Nephron progenitor cell (in vitro differentiated cells): ENCODE measurements around the gene MRPS6.

ENCODE experiments used
- DNase-seq: peaks from one replicate; pipeline ENCODE4 v3.0.0; 2021
- H3K27ac Mint-ChIP-seq: 2 replicates; pipeline ENCODE4 v1.8.0; 2021; ENCODE audit warnings: mild to moderate bottlenecking, moderate library complexity, mixed read lengths
- H3K27me3 Mint-ChIP-seq: 2 replicates; pipeline ENCODE4 v1.8.0; 2021; ENCODE audit warnings: mild to moderate bottlenecking, low read depth, mixed read lengths; ENCODE audit not compliant: poor library complexity
- H3K36me3 Mint-ChIP-seq: 2 replicates; pipeline ENCODE4 v1.8.0; 2021; ENCODE audit warnings: low read depth, mixed read lengths
- H3K4me1 Mint-ChIP-seq: 2 replicates; pipeline ENCODE4 v1.8.0; 2021; ENCODE audit warnings: mixed read lengths
- H3K4me3 Mint-ChIP-seq: 2 replicates; pipeline ENCODE4 v1.8.0; 2021; ENCODE audit warnings: mild to moderate bottlenecking, moderate library complexity, mixed read lengths
- H3K9me3 Mint-ChIP-seq: 2 replicates; pipeline ENCODE4 v1.8.0; 2021; ENCODE audit warnings: mild to moderate bottlenecking, moderate library complexity, mixed read lengths
- CTCF ChIP-seq: fragments of 200-600 bp; sonication (generic); IDR thresholded peaks from 2 replicates; pipeline ENCODE4 v1.5.0; 2021; ENCODE audit warnings: antibody characterized with exemption

The MRPS6 gene

GRCh38 chr21:34120867-34121266 is 47.5 kb downstream of the MRPS6 start:
- Mint-ChIP-seq H3K27ac (no peak overlapping the region), H3K27me3 (peaks cover 2% of the 10 kb centered on the region), H3K4me3 (no peak overlapping the region), H3K9me3 (peaks cover 32% of the 10 kb centered on the region), H3K4me1 (peaks cover 2% of the 10 kb centered on the region), H3K36me3 (peaks cover 92% of the 10 kb centered on the region)
- no peak for TF ChIP-seq CTCF
- DNase-seq: no peak

- peaks cover 87% of the 10 kb centered on the region for H3K36me3 Mint-ChIP-seq
- no peak for DNase-seq
- peaks cover 20% of the 10 kb centered on the region for H3K9me3 Mint-ChIP-seq
- H3K4me1 Mint-ChIP-seq: peaks cover 11% of the 10 kb centered on the region
- peaks cover 2% of the 10 kb centered on the region for H3K27me3 Mint-ChIP-seq
- H3K4me3 Mint-ChIP-seq: no peak overlapping the region
- H3K27ac Mint-ChIP-seq: no peak overlapping the region
- TF ChIP-seq CTCF: no peak
Observed at GRCh38 chr21:34122047-34122446, 48.7 kb downstream of the MRPS6 start.

DNA sequence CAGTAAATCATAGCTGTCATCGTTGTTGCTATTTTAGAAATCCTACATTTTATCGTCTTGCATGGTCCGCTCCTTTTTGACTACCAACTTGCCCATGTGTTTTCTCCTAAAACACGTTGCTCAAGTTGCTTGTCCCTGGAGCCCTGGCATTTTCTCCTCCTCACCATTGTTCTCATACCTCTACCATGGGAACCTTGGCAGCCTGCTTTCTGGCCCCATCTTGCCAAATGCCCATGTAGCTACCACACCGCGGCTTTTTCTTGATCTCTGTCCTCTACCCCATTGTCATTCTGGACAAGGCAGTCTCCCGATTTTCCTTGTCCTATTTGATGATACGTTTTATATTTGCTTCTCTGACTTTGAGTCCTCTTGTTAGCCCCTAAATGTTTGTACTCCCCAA is 50.2 kb downstream of the MRPS6 start:
- no peak for TF ChIP-seq CTCF
- no peak for DNase-seq
- no peak overlapping the region for H3K4me3 Mint-ChIP-seq
- no peak overlapping the region for H3K27ac Mint-ChIP-seq
- H3K4me1 Mint-ChIP-seq: peaks cover 27% of the 10 kb centered on the region
- H3K27me3 Mint-ChIP-seq: peaks cover 2% of the 10 kb centered on the region
- peaks cover 9% of the 10 kb centered on the region for H3K9me3 Mint-ChIP-seq
- peaks cover 72% of the 10 kb centered on the region for H3K36me3 Mint-ChIP-seq

GRCh38 chr21:34126269-34126668 is 52.9 kb downstream of the MRPS6 start:
- Mint-ChIP-seq H3K4me3 (no peak overlapping the region), H3K27me3 (peaks cover 2% of the 10 kb centered on the region), H3K27ac (peak overlapping the region; percentile 75), H3K9me3 (peaks cover 5% of the 10 kb centered on the region), H3K36me3 (peaks cover 66% of the 10 kb centered on the region), H3K4me1 (peaks cover 53% of the 10 kb centered on the region)
- DNase-seq: no peak
- TF ChIP-seq CTCF: no peak

- Mint-ChIP-seq H3K4me1 (peaks cover 57% of the 10 kb centered on the region), H3K9me3 (peaks cover 2% of the 10 kb centered on the region), H3K27me3 (peaks cover 2% of the 10 kb centered on the region), H3K27ac (peak overlapping the region; percentile 60), H3K36me3 (peaks cover 66% of the 10 kb centered on the region), H3K4me3 (no peak overlapping the region)
- no peak for DNase-seq
- TF ChIP-seq CTCF: no peak
Observed at GRCh38 chr21:34126691-34127090, 53.3 kb downstream of the MRPS6 start.

- H3K4me1 Mint-ChIP-seq: peaks cover 63% of the 10 kb centered on the region
- H3K36me3 Mint-ChIP-seq: peaks cover 66% of the 10 kb centered on the region
- H3K27ac Mint-ChIP-seq: peak overlapping the region; percentile 76
- H3K4me3 Mint-ChIP-seq: no peak overlapping the region
- TF ChIP-seq CTCF: no peak
- peaks cover 2% of the 10 kb centered on the region for H3K27me3 Mint-ChIP-seq
- no peak for DNase-seq
- peaks cover 9% of the 10 kb centered on the region for H3K9me3 Mint-ChIP-seq
Observed at GRCh38 chr21:34128124-34128523, 54.7 kb downstream of the MRPS6 start.
